Liver (tissue), 3 donors: ENCODE data around the gene STAM.

Experiments used
- ATF3 ChIP-seq: IDR thresholded peaks from 2 replicates; pipeline ENCODE4 v1.6.1; 2016; ENCODE audit warnings: antibody characterized with exemption
- CTCF ChIP-seq: fragments of 150-350 bp; IDR thresholded peaks from 2 replicates; pipeline ENCODE4 v1.5.1; 2017; ENCODE audit warnings: improper control_type of control experiment, low read depth, low read length; ENCODE audit not compliant: missing input control
- EGR1 ChIP-seq, 2 donors: IDR thresholded peaks; 2 replicates each; pipeline ENCODE4 v1.6.1; 2016 to 2018; ENCODE audit warnings: antibody characterized with exemption in 2 of 2, low read depth in 2 of 2
- GABPA ChIP-seq, 2 donors: IDR thresholded peaks in 1 of 2; conservative IDR thresholded peaks in 1 of 2; 2 replicates each; pipeline ENCODE4 v1.6.1; 2016; ENCODE audit warnings: antibody characterized with exemption in 2 of 2, mild to moderate bottlenecking in 1 of 2, moderate library complexity in 1 of 2
- JUND ChIP-seq, 2 donors: IDR thresholded peaks; 2 replicates each; pipeline ENCODE4 v1.6.1; 2016; ENCODE audit warnings: antibody characterized with exemption in 2 of 2
- MAX ChIP-seq: IDR thresholded peaks from 2 replicates; pipeline ENCODE4 v1.6.1; 2016; ENCODE audit warnings: antibody characterized with exemption
- RAD21 ChIP-seq, 2 donors: IDR thresholded peaks; 2 replicates each; pipeline ENCODE4 v1.6.1; 2016; ENCODE audit warnings: antibody characterized with exemption in 2 of 2, mild to moderate bottlenecking in 2 of 2
- REST ChIP-seq: IDR thresholded peaks from 2 replicates; pipeline ENCODE4 v1.6.1; 2016; ENCODE audit warnings: antibody characterized with exemption, mild to moderate bottlenecking
- RXRA ChIP-seq, 2 donors: IDR thresholded peaks; 2 replicates each; pipeline ENCODE4 v1.6.1; 2017 to 2018; ENCODE audit warnings: antibody characterized with exemption in 2 of 2, mild to moderate bottlenecking in 1 of 2
- SP1 ChIP-seq: IDR thresholded peaks from 2 replicates; pipeline ENCODE4 v1.6.1; 2018; ENCODE audit warnings: antibody characterized with exemption, mild to moderate bottlenecking
- TAF1 ChIP-seq: conservative IDR thresholded peaks from 2 replicates; pipeline ENCODE4 v1.6.1; 2016; ENCODE audit warnings: antibody characterized with exemption, mild to moderate bottlenecking
- YY1 ChIP-seq: IDR thresholded peaks from 2 replicates; pipeline ENCODE4 v1.6.1; 2016; ENCODE audit warnings: antibody characterized with exemption, mild to moderate bottlenecking
- ZBTB33 ChIP-seq: IDR thresholded peaks from 2 replicates; pipeline ENCODE4 v1.6.1; 2016; ENCODE audit warnings: antibody characterized with exemption
- donor health status: healthy.
- donor health status: healthy.

- no peak for TF ChIP-seq GABPA (IDR thresholded peaks at IDR 0.05 in 1 of 2, conservative IDR thresholded peaks at IDR 0.05 in 1 of 2)
- no peak for TF ChIP-seq CTCF
- no peak for TF ChIP-seq TAF1
- TF ChIP-seq YY1, result no peak
- no peak for TF ChIP-seq SP1
- no peak for TF ChIP-seq EGR1 (IDR thresholded peaks at IDR 0.05; ENCODE audit: low read depth in 2 of 2)
- no peak for TF ChIP-seq ZBTB33
- no peak for TF ChIP-seq RAD21 (IDR thresholded peaks at IDR 0.05)
- TF ChIP-seq JUND (IDR thresholded peaks at IDR 0.05), result no peak
- TF ChIP-seq MAX, result no peak
- TF ChIP-seq ATF3, result no peak
- no peak for TF ChIP-seq REST
- no peak for TF ChIP-seq RXRA (IDR thresholded peaks at IDR 0.05)
Measured at GRCh38 chr10:17716161-17716560, 72.2 kb downstream of the STAM start.
